HL-60 (cell line): ENCODE results near the gene CPA2.
"Not testable (repeated sequence)": the region's sequence is repeated elsewhere in the genome, so short reads cannot be mapped to it uniquely, and the experiment has no call there.

Source experiments
- DNase-seq, 2 experiments: peaks; one replicate each; pipeline ENCODE4 v3.0.0-alpha.2; 2010 to 2020; ENCODE audit warnings: low read depth in 1 of 2, low spot score in 1 of 2
- H3K27ac ChIP-seq: fragments of 250-450 bp; sonication (Bioruptor Pico); replicated peaks from 2 replicates; pipeline ENCODE4 v1.5.1; 2020; ENCODE audit warnings: mild to moderate bottlenecking, moderate library complexity
- H3K27me3 ChIP-seq: fragments of 250-450 bp; sonication (Bioruptor Pico); 2 replicates; pipeline ENCODE4 v1.5.1; 2021; ENCODE audit warnings: mild to moderate bottlenecking, moderate library complexity; ENCODE audit not compliant: insufficient read depth, poor library complexity, severe bottlenecking
- H3K4me3 ChIP-seq: replicated peaks from 2 replicates; pipeline ENCODE4 v1.5.1; 2011; ENCODE audit warnings: mild to moderate bottlenecking, control low read depth, low read length; ENCODE audit not compliant: insufficient read depth
- CTCF ChIP-seq: IDR thresholded peaks from one replicate; pipeline ENCODE4 v1.5.1; 2011; ENCODE audit warnings: low read length, control low read depth, inconsistent platforms; ENCODE audit not compliant: insufficient read depth
- GABPA ChIP-seq: IDR thresholded peaks from 2 replicates; pipeline ENCODE4 v1.6.1; 2012; ENCODE audit warnings: low read depth
- POLR2AphosphoS5 ChIP-seq: IDR thresholded peaks from 2 replicates; pipeline ENCODE4 v1.6.1; 2012; ENCODE audit warnings: low read depth
- REST ChIP-seq: IDR thresholded peaks from 2 replicates; pipeline ENCODE4 v1.6.1; 2012; ENCODE audit warnings: low read depth; ENCODE audit not compliant: insufficient replicate concordance
- SPI1 ChIP-seq: IDR thresholded peaks from 2 replicates; pipeline ENCODE4 v1.6.1; 2012; ENCODE audit warnings: low read depth, mild to moderate bottlenecking, borderline replicate concordance

Gene CPA2

GRCh38 chr7:130305433-130306042, 38.9 kb downstream of the CPA2 start:
- Histone ChIP-seq H3K27ac (no peak overlapping the region), H3K4me3 (no peak overlapping the region), H3K27me3 (peaks cover 2% of the 10 kb centered on the region)
- no peak for TF ChIP-seq GABPA
- TF ChIP-seq REST = no peak
- no peak for TF ChIP-seq CTCF
- no peak for TF ChIP-seq POLR2AphosphoS5
- no peak for TF ChIP-seq SPI1
- DNase-seq = no peak

DNA sequence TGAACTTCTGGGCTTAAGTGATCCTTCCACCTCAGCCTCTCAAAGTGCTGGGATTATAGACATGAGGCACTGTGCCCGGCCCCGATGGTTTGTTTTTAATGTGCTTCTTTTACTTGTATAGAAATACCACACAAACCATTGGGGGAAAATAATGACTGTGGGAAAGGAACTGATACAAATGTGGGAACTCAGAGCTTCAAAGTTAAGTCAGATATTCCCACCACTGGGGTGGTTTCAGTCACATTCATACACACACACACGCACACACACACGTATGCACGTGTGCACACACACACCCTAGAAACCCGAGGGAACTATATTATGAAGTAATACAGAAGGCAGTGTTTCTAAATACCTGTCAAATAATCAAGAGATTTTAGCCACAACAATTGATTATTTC, 43.3 kb downstream of the CPA2 start:
- no peak overlapping the region for H3K4me3 ChIP-seq
- no peaks in the 10 kb centered on the region for H3K27me3 ChIP-seq
- TF ChIP-seq CTCF (no peak), GABPA (no peak), POLR2AphosphoS5 (no peak), SPI1 (no peak), REST (no peak)
- no peak for DNase-seq
- no peak overlapping the region for H3K27ac ChIP-seq

DNA sequence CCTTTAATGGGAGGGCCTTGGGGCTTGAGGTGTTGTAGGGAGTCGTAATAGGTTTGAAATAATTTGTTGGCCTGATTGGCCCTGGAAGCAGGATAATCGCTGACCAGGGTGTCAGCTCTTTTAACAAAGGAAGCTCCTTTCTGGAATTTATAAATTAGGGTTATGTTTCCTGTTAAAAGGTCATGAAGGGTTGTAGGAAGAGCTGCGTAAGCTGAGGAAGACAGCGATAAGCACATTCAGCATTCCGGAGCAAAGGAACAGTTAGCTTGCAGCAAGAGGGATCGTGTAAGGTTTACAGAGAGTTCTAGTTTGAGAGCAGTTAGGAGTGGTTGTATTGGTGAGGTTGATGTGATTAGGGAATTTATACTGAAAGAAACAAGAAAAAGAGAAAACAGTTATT, 47.6 kb downstream of the CPA2 start:
- TF ChIP-seq REST = no peak
- H3K27ac ChIP-seq = no peak overlapping the region
- no peaks in the 10 kb centered on the region for H3K27me3 ChIP-seq
- no peak overlapping the region for H3K4me3 ChIP-seq
- no peak for DNase-seq

GRCh38 chr7:130319541-130319940, 52.9 kb downstream of the CPA2 start:
- H3K4me3 ChIP-seq = no peak overlapping the region
- TF ChIP-seq SPI1 = no peak

DNA sequence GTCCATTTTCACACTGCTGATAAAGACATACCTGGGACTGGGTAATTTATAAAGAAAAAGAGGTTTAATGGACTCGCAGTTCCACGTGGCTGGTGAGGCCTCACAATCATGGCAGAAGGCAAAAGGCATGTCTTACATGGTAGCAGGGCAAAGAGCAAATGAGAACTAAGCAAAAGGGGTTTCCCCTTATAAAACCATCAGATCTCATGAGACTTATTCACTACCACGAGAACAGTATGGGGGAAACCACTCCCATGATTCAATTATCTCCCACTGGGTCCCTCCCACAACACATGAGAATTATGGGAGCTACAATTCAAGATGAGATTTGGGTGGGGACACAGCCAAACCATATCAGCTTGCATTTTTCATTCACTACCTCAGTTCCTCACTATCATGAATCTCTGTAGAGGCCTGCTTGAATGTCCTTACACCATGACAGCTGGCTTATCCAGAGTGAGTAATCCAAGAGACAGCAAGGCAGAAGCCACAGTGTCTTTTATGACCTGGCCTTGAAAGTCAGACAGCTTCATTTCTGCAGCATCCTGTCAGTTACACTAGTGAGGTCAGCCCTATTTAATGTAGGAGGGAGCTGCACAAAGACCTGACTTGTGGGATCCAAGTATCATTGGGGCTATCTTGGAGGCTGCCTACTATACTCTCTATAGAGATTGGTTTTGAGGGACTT, 55.0 kb downstream of the CPA2 start:
- not testable (repeated sequence) for H3K27ac ChIP-seq, H3K4me3 ChIP-seq, H3K27me3 ChIP-seq, DNase-seq

More at GRCh38 chr7:130319541-130319940, 52.9 kb downstream of the CPA2 start:
- Histone ChIP-seq H3K27me3 (no peaks in the 10 kb centered on the region), H3K27ac (no peak overlapping the region)
- no peak for DNase-seq
